Activated naive CD4-positive, alpha-beta T cell treated with anti-CD3 and anti-CD28 coated beads for 36 hours (primary cell): Measurements from ENCODE around the gene AP2B1. TPM values are rescaled to one million over a fixed set of nuclear protein-coding genes. Genes with fewer than 3 reads are reported as not detected.
A peak's percentile ranks its signal among the peaks of the same experiment; 100 is the strongest.
"Not testable (repeated sequence)": the region's sequence is repeated elsewhere in the genome, so short reads cannot be mapped to it uniquely, and the experiment has no call there.

ENCODE experiments used
- CTCF ChIA-PET: fragments of 350-600 bp; sonication (Branson Sonifier 250); formaldehyde crosslinking; loops from one replicate; lab custom pipeline; 2021; ENCODE audit warnings: antibody characterized with exemption; lab: Charles Lee
- DNase-seq: peaks from one replicate; pipeline ENCODE4 v3.0.0-alpha.2; 2020
- H3K27ac Mint-ChIP-seq: one replicate; pipeline ENCODE4 v1.8.0; 2021; ENCODE audit warnings: mild to moderate bottlenecking, mixed read lengths
- H3K27me3 Mint-ChIP-seq: one replicate; pipeline ENCODE4 v1.8.0; 2021; ENCODE audit warnings: low read depth, mixed read lengths
- H3K36me3 Mint-ChIP-seq: one replicate; pipeline ENCODE4 v1.8.0; 2021; ENCODE audit warnings: low read depth, mixed read lengths
- H3K4me1 Mint-ChIP-seq: one replicate; pipeline ENCODE4 v1.8.0; 2021; ENCODE audit warnings: low read depth, mixed read lengths
- H3K4me3 Mint-ChIP-seq: one replicate; pipeline ENCODE4 v1.8.0; 2021; ENCODE audit warnings: mild to moderate bottlenecking, moderate library complexity, mixed read lengths
- H3K9me3 Mint-ChIP-seq: one replicate; pipeline ENCODE4 v1.8.0; 2021; ENCODE audit warnings: mixed read lengths
- intact Hi-C: fragments of 100-400 bp; cut with micrococcal nuclease; formaldehyde crosslinking; loops from one replicate; pipeline ENCODE4 v1.15.1; 2023
- total RNA-seq, 2 experiments: library from RNA; stranded (reverse); gene quantifications; one replicate each; pipeline ENCODE4 v1.2.3, GENCODE V29; 2021

AP2B1 gene
- total RNA-seq, 2 experiments from 2014 or later = 158 to 172 TPM

GRCh38 chr17:35553310-35553709 lies 33.8 kb upstream of the AP2B1 start:
- H3K4me1 Mint-ChIP-seq = peaks cover 8% of the 10 kb centered on the region
- intact Hi-C loops = no loop called here
- H3K27me3 Mint-ChIP-seq = no peaks in the 10 kb centered on the region
- CTCF ChIA-PET = no interaction called here
- H3K36me3 Mint-ChIP-seq = no peaks in the 10 kb centered on the region
- no peaks in the 10 kb centered on the region for H3K9me3 Mint-ChIP-seq
- H3K27ac Mint-ChIP-seq = no peak overlapping the region
- DNase-seq = no peak
- H3K4me3 Mint-ChIP-seq = no peak overlapping the region

DNA sequence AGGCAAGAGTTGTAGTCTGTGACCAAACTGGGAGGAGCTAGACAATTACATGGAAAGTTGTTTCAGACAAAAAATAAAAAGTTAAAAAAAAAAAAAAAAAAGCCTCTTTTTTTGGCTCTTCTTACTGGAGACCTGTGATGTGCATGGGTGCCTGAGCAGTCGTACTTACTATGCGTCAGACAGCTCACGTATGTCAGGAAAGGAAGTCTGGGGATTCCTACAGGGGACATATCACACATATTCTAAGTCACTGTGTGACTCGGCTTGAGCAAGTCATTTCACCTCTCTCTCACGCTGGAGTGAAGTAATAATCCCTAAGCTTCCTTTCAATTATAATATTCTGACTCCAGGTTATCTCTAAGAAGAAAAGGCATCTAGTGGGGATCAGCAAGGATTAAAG lies 32.5 kb upstream of the AP2B1 start:
- Mint-ChIP-seq H3K4me3 (no peak overlapping the region), H3K27ac (no peak overlapping the region), H3K27me3 (no peaks in the 10 kb centered on the region), H3K4me1 (no peaks in the 10 kb centered on the region), H3K36me3 (no peaks in the 10 kb centered on the region), H3K9me3 (no peaks in the 10 kb centered on the region)
- CTCF ChIA-PET = interaction anchor here (1.1 kb wide), 1 partner anchor 12 kb away, joined by 5 read pairs; no protein-coding TSS in a partner anchor
- DNase-seq = peak; percentile 26
- intact Hi-C loops = loop anchor here (2.0 kb wide), 1 partner anchor 192 kb away; no protein-coding TSS in a partner anchor

GRCh38 chr17:35555691-35556090 lies 31.4 kb upstream of the AP2B1 start:
- Mint-ChIP-seq H3K4me3 (no peak overlapping the region), H3K36me3 (no peaks in the 10 kb centered on the region), H3K4me1 (peaks cover 1% of the 10 kb centered on the region), H3K27ac (no peak overlapping the region), H3K9me3 (no peaks in the 10 kb centered on the region), H3K27me3 (no peaks in the 10 kb centered on the region)
- peak; percentile 39 for DNase-seq
- CTCF ChIA-PET = interaction anchor here (1.0 kb wide), 1 partner anchor 192 kb away, joined by 3 read pairs; no protein-coding TSS in a partner anchor
- intact Hi-C loops = loop anchor here (2.0 kb wide), 1 partner anchor 191 kb away; no protein-coding TSS in a partner anchor

GRCh38 chr17:35557353-35557752 lies 29.8 kb upstream of the AP2B1 start:
- CTCF ChIA-PET = interaction anchor here (0.7 to 0.9 kb wide), 3 partner anchors 159 to 245 kb away, joined by 3 to 4 read pairs (median 4); no protein-coding TSS in a partner anchor

GRCh38 chr17:35559495-35560210 lies 27.5 kb upstream of the AP2B1 start:
- H3K27ac Mint-ChIP-seq = no peak overlapping the region
- H3K4me1 Mint-ChIP-seq = peaks cover 3% of the 10 kb centered on the region
- CTCF ChIA-PET = interaction anchor here (1.1 to 1.3 kb wide), 2 partner anchors 8 to 10 kb away, joined by 3 read pairs; no protein-coding TSS in a partner anchor
- no peak for DNase-seq
- intact Hi-C loops = no loop called here
- H3K27me3 Mint-ChIP-seq = no peaks in the 10 kb centered on the region
- H3K9me3 Mint-ChIP-seq = no peaks in the 10 kb centered on the region
- no peaks in the 10 kb centered on the region for H3K36me3 Mint-ChIP-seq
- H3K4me3 Mint-ChIP-seq = no peak overlapping the region

More at GRCh38 chr17:35557353-35557752, 29.8 kb upstream of the AP2B1 start:
- Mint-ChIP-seq H3K27me3 (no peaks in the 10 kb centered on the region), H3K9me3 (no peaks in the 10 kb centered on the region), H3K4me1 (peaks cover 3% of the 10 kb centered on the region), H3K4me3 (no peak overlapping the region), H3K27ac (no peak overlapping the region), H3K36me3 (no peaks in the 10 kb centered on the region)
- DNase-seq = no peak
- intact Hi-C loops = no loop called here

- H3K27me3 Mint-ChIP-seq = no peaks in the 10 kb centered on the region
- H3K9me3 Mint-ChIP-seq = no peaks in the 10 kb centered on the region
- no peak within 1 kb of the TSS for H3K4me3 Mint-ChIP-seq
- H3K27ac Mint-ChIP-seq = no peak within 1 kb of the TSS
- H3K36me3 Mint-ChIP-seq = no peaks in the 10 kb centered on the region
- intact Hi-C loops = no loop called here
- CTCF ChIA-PET = interaction anchor here (0.6 to 1.2 kb wide), 4 partner anchors 9 to 241 kb away, joined by 3 read pairs; no protein-coding TSS in a partner anchor
- DNase-seq = no peak
- H3K4me1 Mint-ChIP-seq = peaks cover 3% of the 10 kb centered on the region
Measured at GRCh38 chr17:35560703-35561102, 26.4 kb upstream of the AP2B1 start, which contains the start of gene SLFN14. SLFN14 (minus strand) TSS chr17:35560819; CDS start chr17:35558062, 2,757 bp downstream.

DNA sequence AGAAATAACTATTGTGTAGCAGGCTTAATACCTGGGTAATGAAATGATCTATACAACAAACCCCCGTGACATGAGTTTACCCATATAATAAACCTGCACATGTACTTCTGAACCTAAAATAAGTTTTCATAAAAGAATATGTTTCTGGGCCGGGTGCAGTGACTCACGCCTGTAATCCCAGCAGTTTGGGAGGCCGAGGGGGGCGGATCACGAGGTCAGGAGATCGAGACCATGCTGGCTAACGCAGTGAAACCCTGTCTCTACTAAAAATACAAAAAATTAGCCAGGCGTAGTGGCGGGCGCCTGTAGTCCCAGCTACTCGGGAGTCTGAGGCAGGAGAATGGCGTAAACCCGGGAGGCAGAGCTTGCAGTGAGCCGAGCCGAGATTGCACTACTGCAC lies 23.9 kb upstream of the AP2B1 start:
- H3K9me3 Mint-ChIP-seq, DNase-seq, H3K36me3 Mint-ChIP-seq, H3K27ac Mint-ChIP-seq, H3K4me3 Mint-ChIP-seq, intact Hi-C loops, H3K27me3 Mint-ChIP-seq: not testable (repeated sequence)
- H3K4me1 Mint-ChIP-seq = peaks cover 10% of the 10 kb centered on the region
- CTCF ChIA-PET = interaction anchor here (0.6 kb wide), 1 partner anchor 263 kb away, joined by 3 read pairs; no protein-coding TSS in a partner anchor

- H3K27me3 Mint-ChIP-seq = no peaks in the 10 kb centered on the region
- DNase-seq = no peak
- H3K9me3 Mint-ChIP-seq = no peaks in the 10 kb centered on the region
- H3K27ac Mint-ChIP-seq = peak overlapping the region; percentile 34
- H3K4me3 Mint-ChIP-seq = peak overlapping the region; percentile 82
- H3K36me3 Mint-ChIP-seq = peaks cover 4% of the 10 kb centered on the region
- intact Hi-C loops = no loop called here
- CTCF ChIA-PET = no interaction called here
- peaks cover 29% of the 10 kb centered on the region for H3K4me1 Mint-ChIP-seq
Measured at GRCh38 chr17:35566968-35567367, 20.2 kb upstream of the AP2B1 start.

DNA sequence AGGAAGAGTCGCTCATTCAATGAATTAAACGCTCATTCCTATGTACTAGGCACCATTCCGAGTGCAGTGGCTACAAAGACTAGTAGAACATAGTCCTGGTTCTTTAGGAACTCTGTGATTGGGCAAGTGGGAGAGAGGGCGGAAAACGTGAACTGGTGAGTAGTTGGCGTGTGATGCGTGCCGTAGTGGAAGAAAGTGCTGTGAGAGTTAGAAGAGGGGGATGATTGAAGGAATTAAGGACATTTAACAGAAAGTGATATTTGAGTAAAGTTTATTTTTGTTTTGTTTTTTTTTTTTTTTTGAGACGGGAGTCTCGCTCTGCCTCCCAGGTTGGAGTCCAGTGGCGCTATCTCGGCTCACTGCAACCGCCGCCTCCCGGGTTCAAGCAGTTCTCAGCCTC lies 18.6 kb upstream of the AP2B1 start:
- Mint-ChIP-seq H3K4me1 (peaks cover 29% of the 10 kb centered on the region), H3K27me3 (no peaks in the 10 kb centered on the region), H3K9me3 (no peaks in the 10 kb centered on the region), H3K4me3 (peak overlapping the region; percentile 82), H3K36me3 (peaks cover 4% of the 10 kb centered on the region), H3K27ac (peak overlapping the region; percentile 86)
- peak; percentile 54 for DNase-seq
- CTCF ChIA-PET = interaction anchor here (1.0 kb wide), 3 partner anchors 10 to 256 kb away, joined by 3 to 4 read pairs (median 3); partner anchors contain the start of gene PEX12
- intact Hi-C loops = loop anchor here (1.0 kb wide), 2 partner anchors 10 to 19 kb away; partner anchors contain the start of genes AP2B1 and PEX12

- peaks cover 29% of the 10 kb centered on the region for H3K4me1 Mint-ChIP-seq
- no peaks in the 10 kb centered on the region for H3K9me3 Mint-ChIP-seq
- intact Hi-C loops = no loop called here
- H3K27me3 Mint-ChIP-seq = no peaks in the 10 kb centered on the region
- peaks cover 4% of the 10 kb centered on the region for H3K36me3 Mint-ChIP-seq
- H3K4me3 Mint-ChIP-seq = peak overlapping the region; percentile 82
- CTCF ChIA-PET = no interaction called here
- no peak for DNase-seq
- no peak overlapping the region for H3K27ac Mint-ChIP-seq
Measured at GRCh38 chr17:35569405-35569804, 17.7 kb upstream of the AP2B1 start.

DNA sequence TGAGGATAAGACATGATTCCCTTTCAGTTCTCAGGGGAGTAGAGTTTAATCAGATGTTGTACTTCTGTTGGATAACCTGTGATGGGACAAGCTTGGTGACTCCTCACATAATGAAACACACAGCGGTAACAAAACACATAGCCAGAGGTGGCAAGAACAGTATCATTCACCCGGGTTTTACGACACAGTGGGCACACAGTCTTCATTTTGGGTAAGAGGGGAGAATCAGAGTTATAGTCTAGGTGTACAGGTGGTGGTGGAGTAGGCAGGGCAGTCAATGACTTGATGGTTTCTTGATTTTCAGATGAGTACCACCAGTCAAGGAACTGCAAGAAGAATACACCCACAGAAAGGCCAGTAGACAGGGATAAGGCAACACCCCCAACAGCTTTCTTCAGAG lies 11.4 kb upstream of the AP2B1 start:
- H3K4me1 Mint-ChIP-seq = peaks cover 22% of the 10 kb centered on the region
- intact Hi-C loops = no loop called here
- DNase-seq = no peak
- CTCF ChIA-PET = interaction anchor here (0.7 to 1.8 kb wide), 3 partner anchors 35 to 171 kb away, joined by 3 to 8 read pairs (median 3); no protein-coding TSS in a partner anchor
- H3K9me3 Mint-ChIP-seq = no peaks in the 10 kb centered on the region
- peaks cover 3% of the 10 kb centered on the region for H3K36me3 Mint-ChIP-seq
- H3K27me3 Mint-ChIP-seq = no peaks in the 10 kb centered on the region
- peak overlapping the region; percentile 60 for H3K27ac Mint-ChIP-seq
- H3K4me3 Mint-ChIP-seq = no peak overlapping the region

DNA sequence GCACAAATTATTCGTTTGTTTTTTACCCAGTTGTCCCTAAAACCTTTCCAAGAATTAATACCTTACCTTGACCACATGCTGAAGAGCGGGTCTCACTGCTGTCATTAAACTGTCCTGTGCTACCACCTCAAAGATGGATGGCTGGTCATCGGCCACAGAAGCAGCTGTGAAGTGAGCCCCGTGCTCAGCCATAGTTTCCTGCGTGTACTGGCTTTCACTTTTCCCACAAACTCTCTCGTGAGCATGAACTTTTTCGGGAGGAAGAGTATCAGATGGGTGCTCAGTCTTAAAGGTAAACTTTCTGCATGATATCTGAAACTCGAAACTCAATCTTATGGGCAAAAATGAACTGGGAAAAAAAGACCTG lies 9.3 kb upstream of the AP2B1 start:
- no peak for DNase-seq
- Mint-ChIP-seq H3K36me3 (peaks cover 3% of the 10 kb centered on the region), H3K4me3 (peak overlapping the region; percentile 93), H3K4me1 (peaks cover 19% of the 10 kb centered on the region), H3K27ac (peak overlapping the region; percentile 98), H3K9me3 (no peaks in the 10 kb centered on the region), H3K27me3 (no peaks in the 10 kb centered on the region)
- intact Hi-C loops = loop anchor here (1.0 to 2.0 kb wide), 5 partner anchors 9 to 333 kb away; partner anchors contain the start of genes AP2B1, SLFN12L and TAF15
- CTCF ChIA-PET = interaction anchor here (1.1 kb wide), 1 partner anchor 9 kb away, joined by 4 read pairs; the partner anchor contains the start of gene AP2B1
